Endothelial cell of umbilical vein (primary cell): ENCODE measurements around the gene NRAS. TPM values are rescaled to one million over a fixed set of nuclear protein-coding genes. Genes with fewer than 3 reads are reported as not detected.

Experiments
- BruUV-seq: library from RNA; stranded (reverse); fragments of 400-500 nt; replicated peaks from 2 replicates; lab custom pipeline; 2021; lab: Mats Ljungman, UMichigan
- CTCF ChIA-PET: fragments of 300-600, 350-600 bp; sonication (Branson Sonifier 250); formaldehyde crosslinking; loops from one replicate; lab custom pipeline; 2021; ENCODE audit warnings: antibody characterized with exemption, inconsistent platforms; lab: Charles Lee
- POLR2A ChIA-PET: fragments of 300-600, 350-600 bp; sonication (Branson Sonifier 250); formaldehyde crosslinking; loops from one replicate; lab custom pipeline; 2021; ENCODE audit warnings: antibody characterized with exemption, inconsistent platforms; lab: Charles Lee
- DNase-seq: peaks from one replicate; pipeline ENCODE4 v3.0.0-alpha.2; 2011; ENCODE audit warnings: low read depth, low spot score
- FAIRE-seq: peaks from 2 replicates; lab custom pipeline; 2011; peaks lifted over from hg19 to GRCh38; lab: Jason Lieb, UNC
- H2AFZ ChIP-seq: 2 replicates; pipeline ENCODE4 v1.6.0; 2012; ENCODE audit warnings: low read depth, low read length, control low read depth, inconsistent platforms
- H3K27ac ChIP-seq: 2 replicates; pipeline ENCODE4 v1.5.1; 2011; ENCODE audit warnings: low read depth, mild to moderate bottlenecking, control low read depth, low read length, moderate library complexity; ENCODE audit not compliant: insufficient read depth
- H3K27me3 ChIP-seq, 2 experiments: 2 replicates each; pipeline versions ENCODE4 v1.6.0 to v1.6.1; 2011; ENCODE audit warnings: low read length in 2 of 2, mixed read lengths in 1 of 2; ENCODE audit not compliant: control insufficient read depth in 2 of 2, insufficient read depth in 2 of 2
- H3K36me3 ChIP-seq, 2 experiments: 2 replicates in 1 of 2; 3 replicates in 1 of 2; pipeline ENCODE4 v1.5.1; 2011; ENCODE audit warnings: low read length in 2 of 2, mild to moderate bottlenecking in 1 of 2, moderate library complexity in 1 of 2; ENCODE audit not compliant: control insufficient read depth in 2 of 2, insufficient read depth in 2 of 2; ENCODE audit errors: extremely low read depth in 1 of 2
- H3K4me1 ChIP-seq: 3 replicates; pipeline ENCODE4 v1.5.1; 2011; ENCODE audit warnings: mild to moderate bottlenecking, low read length; ENCODE audit not compliant: control insufficient read depth, insufficient read depth; ENCODE audit errors: extremely low read depth
- H3K4me2 ChIP-seq: 2 replicates; pipeline ENCODE4 v1.6.1; 2011; ENCODE audit warnings: low read length, control low read depth, mixed read lengths; ENCODE audit not compliant: insufficient read depth
- H3K4me3 ChIP-seq, 3 experiments: fragments of 200-600 bp in 1 of 3; sonication (generic), shearing (Covaris generic) in 1 of 3; replicated peaks in 1 of 3; 2 replicates each; pipeline ENCODE4 v1.5.1; 2011 to 2016; ENCODE audit warnings: control low read depth in 3 of 3, low read length in 3 of 3, mild to moderate bottlenecking in 2 of 3, inconsistent platforms in 1 of 3, low read depth in 1 of 3, moderate library complexity in 1 of 3; ENCODE audit not compliant: insufficient read depth in 1 of 3
- H3K79me2 ChIP-seq: 2 replicates; pipeline ENCODE4 v1.6.0; 2012; ENCODE audit warnings: low read length, inconsistent platforms; ENCODE audit not compliant: control insufficient read depth, insufficient read depth
- H3K9ac ChIP-seq: replicated peaks from 2 replicates; pipeline ENCODE3; 2011; ENCODE audit warnings: low read length, control low read depth; ENCODE audit not compliant: insufficient read depth; ENCODE audit errors: extremely low read depth
- H3K9me1 ChIP-seq: replicated peaks from 3 replicates; pipeline ENCODE4 v1.6.0; 2011; ENCODE audit warnings: mild to moderate bottlenecking, low read length; ENCODE audit not compliant: control insufficient read depth, insufficient read depth; ENCODE audit errors: extremely low read depth
- H3K9me3 ChIP-seq: replicated peaks from 2 replicates; pipeline ENCODE4 v1.5.1; 2012; ENCODE audit warnings: low read length, inconsistent platforms; ENCODE audit not compliant: control insufficient read depth, insufficient read depth
- H4K20me1 ChIP-seq: replicated peaks from 2 replicates; pipeline ENCODE3; 2011; ENCODE audit warnings: mild to moderate bottlenecking, low read length; ENCODE audit not compliant: control insufficient read depth, insufficient read depth; ENCODE audit errors: extremely low read depth
- EZH2 ChIP-seq: IDR thresholded peaks from 2 replicates; pipeline ENCODE4 v1.6.1; 2012; ENCODE audit warnings: borderline replicate concordance, low read depth, mild to moderate bottlenecking, moderate library complexity, low read length, inconsistent platforms; ENCODE audit not compliant: severe bottlenecking
- FOS ChIP-seq: IDR thresholded peaks from 2 replicates; pipeline ENCODE4 v1.6.1; 2011; ENCODE audit warnings: mild to moderate bottlenecking, low read length, moderate library complexity, borderline replicate concordance; ENCODE audit not compliant: insufficient read depth
- GATA2 ChIP-seq: IDR thresholded peaks from 2 replicates; pipeline ENCODE4 v1.7.0; 2011; ENCODE audit warnings: low read depth, mild to moderate bottlenecking, moderate library complexity, mixed read lengths, low read length; ENCODE audit not compliant: insufficient read length, insufficient read depth
- JUN ChIP-seq: IDR thresholded peaks from 2 replicates; pipeline ENCODE4 v1.6.1; 2011; ENCODE audit warnings: borderline replicate concordance, low read depth; ENCODE audit not compliant: insufficient read length, insufficient read depth
- MAX ChIP-seq: IDR thresholded peaks from 2 replicates; pipeline ENCODE4 v1.6.1; 2011; ENCODE audit not compliant: insufficient read depth, insufficient read length
- MYC ChIP-seq: IDR thresholded peaks from one replicate; pipeline ENCODE4 v1.6.1; 2011; ENCODE audit warnings: mild to moderate bottlenecking, low read depth, low read length
- POLR2A ChIP-seq: IDR thresholded peaks from 2 replicates; pipeline ENCODE4 v1.6.1; 2012; ENCODE audit warnings: low read depth, mild to moderate bottlenecking, control low read depth, low read length
- POLR2AphosphoS5 ChIP-seq: IDR thresholded peaks from 2 replicates; pipeline ENCODE4 v1.6.1; 2012; ENCODE audit warnings: low read depth, mild to moderate bottlenecking, control low read depth, low read length, moderate library complexity; ENCODE audit not compliant: insufficient read depth
- dilution Hi-C: fragments of 300-500 bp; cut with MboI; formaldehyde crosslinking; loops from one replicate; pipeline ENCODE4 v1.15.0; 2019; ENCODE audit warnings: low sequenced_read_pairs; ENCODE audit not compliant: extremely low pct_ligation_motif_present
- intact Hi-C: fragments of 100-400 bp; cut with micrococcal nuclease; formaldehyde crosslinking; loops from one replicate; pipeline ENCODE4 v1.10.0; 2022
- polyA plus RNA-seq, 4 experiments: library from polyadenylated mRNA; depleted of rRNA in 3 of 4; stranded (reverse) in 3 of 4; unstranded in 1 of 4; fragments of >200 nt; gene quantifications; 2 replicates each; pipeline versions ENCODE4 v1.2.1 to v1.2.3, GENCODE V29; 2011 to 2012; ENCODE audit warnings: missing spikeins in 1 of 4
- total RNA-seq: library from RNA; stranded (reverse); gene quantifications from 2 replicates; pipeline ENCODE4 v1.2.3, GENCODE V29; 2021
- TF ChIP-seq, protein P1 (sequence below), 2 donors: IDR thresholded peaks; 1 replicate in 1 of 2; 2 replicates in 1 of 2; pipeline ENCODE4 v1.5.1; 2011; ENCODE audit warnings: low read length in 2 of 2, mild to moderate bottlenecking in 2 of 2, moderate library complexity in 2 of 2, control low read depth in 1 of 2, inconsistent platforms in 1 of 2, low read depth in 1 of 2; ENCODE audit not compliant: insufficient read depth in 1 of 2; ENCODE audit errors: extremely low read depth in 1 of 2

Gene NRAS
- total and polyA plus RNA-seq, 2 donors (not counting 3 experiments of a cell fraction or from before 2014, with no cell fraction given), result 29.4 to 76.5 TPM

GRCh38 chr1:114669562-114670082, 46.9 kb downstream of the NRAS start, which contains the start of gene DENND2C:
DENND2C (minus strand) TSS chr1:114670049; CDS start chr1:114625984, 44,065 bp downstream.
- H3K9ac ChIP-seq, result peak within 1 kb of the TSS; percentile 49
- peaks cover 11% of the 10 kb centered on the region for H3K4me1 ChIP-seq
- H2AFZ ChIP-seq, result peak within 1 kb of the TSS; percentile 97
- H4K20me1 ChIP-seq, result no peaks in the 10 kb centered on the region
- intact Hi-C loops (loop anchor here (1.0 to 10.0 kb wide), 6 partner anchors 47 to 691 kb away; partner anchors contain the start of genes BCAS2, NRAS and TRIM33), dilution Hi-C loops (no loop called here)
- TF ChIP-seq EZH2 (no peak), MAX (no peak), POLR2AphosphoS5 (no peak), MYC (no peak), POLR2A (no peak), GATA2 (no peak), FOS (no peak), JUN (no peak)
- TF ChIP-seq, protein P1, sequence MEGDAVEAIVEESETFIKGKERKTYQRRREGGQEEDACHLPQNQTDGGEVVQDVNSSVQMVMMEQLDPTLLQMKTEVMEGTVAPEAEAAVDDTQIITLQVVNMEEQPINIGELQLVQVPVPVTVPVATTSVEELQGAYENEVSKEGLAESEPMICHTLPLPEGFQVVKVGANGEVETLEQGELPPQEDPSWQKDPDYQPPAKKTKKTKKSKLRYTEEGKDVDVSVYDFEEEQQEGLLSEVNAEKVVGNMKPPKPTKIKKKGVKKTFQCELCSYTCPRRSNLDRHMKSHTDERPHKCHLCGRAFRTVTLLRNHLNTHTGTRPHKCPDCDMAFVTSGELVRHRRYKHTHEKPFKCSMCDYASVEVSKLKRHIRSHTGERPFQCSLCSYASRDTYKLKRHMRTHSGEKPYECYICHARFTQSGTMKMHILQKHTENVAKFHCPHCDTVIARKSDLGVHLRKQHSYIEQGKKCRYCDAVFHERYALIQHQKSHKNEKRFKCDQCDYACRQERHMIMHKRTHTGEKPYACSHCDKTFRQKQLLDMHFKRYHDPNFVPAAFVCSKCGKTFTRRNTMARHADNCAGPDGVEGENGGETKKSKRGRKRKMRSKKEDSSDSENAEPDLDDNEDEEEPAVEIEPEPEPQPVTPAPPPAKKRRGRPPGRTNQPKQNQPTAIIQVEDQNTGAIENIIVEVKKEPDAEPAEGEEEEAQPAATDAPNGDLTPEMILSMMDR (IDR thresholded peaks at IDR 0.05; ENCODE audit: extremely low read depth in 1 of 2, insufficient read depth in 1 of 2, low read depth in 1 of 2, low read length in 2 of 2), result no peak
- H3K79me2 ChIP-seq, result no peaks in the 10 kb centered on the region
- FAIRE-seq (no peak), DNase-seq (no peak)
- CTCF ChIA-PET, result interaction anchor here (0.6 to 1.5 kb wide), 6 partner anchors 10 to 691 kb away, joined by 3 to 8 read pairs (median 4); no protein-coding TSS in a partner anchor
- peak within 1 kb of the TSS; percentile 56 to 65 (median 62) for H3K4me3 ChIP-seq
- POLR2A ChIA-PET, result no interaction called here
- no peak within 1 kb of the TSS for H3K27ac ChIP-seq
- H3K36me3 ChIP-seq, result no peaks in the 10 kb centered on the region
- H3K4me2 ChIP-seq, result peak within 1 kb of the TSS; percentile 91
- H3K27me3 ChIP-seq, result peaks cover 8 to 15% of the 10 kb centered on the region in 2 experiments
- no TSS peak for BruUV-seq
- H3K9me1 ChIP-seq, result no peaks in the 10 kb centered on the region
- no peaks in the 10 kb centered on the region for H3K9me3 ChIP-seq
